Motor neuron (in vitro differentiated cells): ENCODE data around the gene KRT2. TPM values are rescaled to one million over a fixed set of nuclear protein-coding genes. Genes with fewer than 3 reads are reported as not detected.

ENCODE experiments used
- ATAC-seq, 8 experiments: fragments of 200-7000 bp; cut with Tn5 transposase; replicated peaks in 6 of 8; 2 replicates each; pipeline ENCODE4 v1.8.0; 2021; ENCODE audit warnings: mild to moderate bottlenecking in 8 of 8, moderate library complexity in 8 of 8
- H3K27ac ChIP-seq, 2 donors: fragments of 250-450 bp; sonication (Bioruptor Pico); 2 replicates each; pipeline ENCODE4 v1.9.0; 2021; ENCODE audit warnings: antibody characterized with exemption in 2 of 2, mild to moderate bottlenecking in 2 of 2, moderate library complexity in 1 of 2
- H3K4me1 ChIP-seq, 2 donors: fragments of 250-450 bp; sonication (Bioruptor Pico); replicated peaks in 1 of 2; 2 replicates each; pipeline ENCODE4 v1.6.1; 2021; ENCODE audit warnings: antibody characterized with exemption in 2 of 2, mild to moderate bottlenecking in 2 of 2, moderate library complexity in 1 of 2
- H3K4me3 ChIP-seq, 5 donors: fragments of 250-450 bp; sonication (Bioruptor Pico); 2 replicates each; pipeline ENCODE4 v1.9.0; 2021; ENCODE audit warnings: antibody characterized with exemption in 5 of 5, mild to moderate bottlenecking in 5 of 5, moderate library complexity in 4 of 5
- WGBS, 10 experiments: fragments of 450-650 bp; shearing (Covaris generic); methylation state at CpG; one replicate each; pipeline ENCODE4 v1.0.0; 2022; 5-methylcytosine and 5-hydroxymethylcytosine counted together
- in situ Hi-C, 9 experiments: fragments of 400-800 bp; cut with MboI; loops; one replicate each; pipeline ENCODE4 v1.15.0; 2021; ENCODE audit warnings: low sequenced_read_pairs in 9 of 9, low pct_unique_long_range_greater_than_20kb in 2 of 9; ENCODE audit not compliant: unreplicated experiment in 9 of 9
- total RNA-seq, 8 experiments: library from RNA; unstranded; fragments of 300-600 nt; gene quantifications; 2 replicates each; pipeline versions ENCODE4 v1.2.3 to v1.2.4, GENCODE V29; 2022

KRT2 gene
- total RNA-seq, 8 experiments from 2014 or later, result 0.08 to 0.62 (median 0.35) TPM; not detected in 4

DNA sequence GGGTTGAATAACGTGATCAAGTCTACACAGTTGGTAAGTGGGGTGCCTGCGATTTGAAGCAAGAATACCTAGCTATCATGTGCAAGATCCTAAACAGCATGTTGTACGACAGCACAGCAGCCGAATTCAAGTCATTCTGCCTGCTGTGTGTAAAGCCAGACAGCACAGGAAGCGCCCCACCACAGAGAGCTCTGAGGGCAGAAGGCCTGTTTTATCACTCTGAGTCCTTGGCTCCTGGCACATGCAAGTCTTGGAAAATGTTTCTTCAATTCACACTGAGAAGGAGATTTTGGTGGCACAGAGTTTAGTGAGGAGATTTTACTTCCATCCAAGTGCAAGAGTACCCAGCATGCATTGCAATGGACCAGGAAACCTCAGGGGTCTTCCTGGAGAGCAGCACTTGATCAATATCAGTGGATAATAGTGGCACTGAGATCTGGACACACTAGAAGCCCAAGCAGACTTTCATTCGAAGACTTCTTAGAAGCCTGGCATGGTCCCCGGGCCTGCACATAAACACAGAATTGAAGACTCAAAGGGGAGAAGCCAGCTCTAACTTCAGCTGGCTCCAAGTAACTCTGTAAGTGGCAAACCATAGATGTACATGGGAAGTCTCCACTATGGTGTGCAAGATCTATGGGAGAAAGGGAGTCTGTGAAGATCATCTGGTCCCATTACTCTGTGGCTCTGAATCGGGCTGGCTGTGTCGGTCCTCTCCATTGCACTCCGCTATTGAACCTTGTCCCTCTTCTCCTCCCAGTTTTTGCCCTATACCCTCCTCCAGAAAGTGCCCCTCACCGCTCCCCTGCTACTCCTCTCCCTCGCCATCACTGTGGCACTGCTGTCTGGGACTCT, 29.7 kb upstream of the KRT2 start:
- Histone ChIP-seq H3K27ac (no peak overlapping the region), H3K4me3 (no peak overlapping the region), H3K4me1 (no peaks in the 10 kb centered on the region)
- ATAC-seq, result no peak
- 0 to 90% (median 54%) methylated on average over 2 to 8 of the region's 12 CpGs for WGBS, 10 experiments
- in situ Hi-C loops, result no loop called here

DNA sequence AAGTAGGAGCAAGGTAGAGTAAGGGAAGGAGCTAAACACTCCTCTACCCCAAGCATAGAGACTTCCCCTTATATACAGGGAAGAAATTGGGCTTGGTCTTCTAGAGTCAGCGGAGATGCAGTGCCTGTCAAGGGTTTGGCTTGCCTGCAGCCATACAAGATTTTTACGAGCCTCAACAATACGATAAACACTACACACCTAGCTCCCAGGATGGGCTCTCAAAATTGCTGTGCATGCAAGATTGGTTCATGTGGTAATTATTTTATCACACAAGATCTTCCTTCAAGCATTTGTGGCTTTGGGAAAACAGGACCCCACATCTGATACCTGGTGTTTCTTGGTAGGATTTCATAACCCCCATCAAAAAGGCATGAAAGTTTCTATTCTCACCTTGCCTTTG, 28.4 kb upstream of the KRT2 start, which contains the start of gene KRT1:
Gene KRT1 (minus strand): TSS at position 45 of the 400 bp plus-strand sequence. CDS start 59 bp downstream, outside the sequence.
- H3K4me3 ChIP-seq, result no peak within 1 kb of the TSS
- no peaks in the 10 kb centered on the region for H3K4me1 ChIP-seq
- no peak for ATAC-seq
- 78 to 100% (median 83%) methylated on average over 3 of the region's 3 CpGs; no CpG with 5 or more reads in 7 of the 10 experiments for WGBS, 10 experiments
- in situ Hi-C loops, result no loop called here
- no peak within 1 kb of the TSS for H3K27ac ChIP-seq

DNA sequence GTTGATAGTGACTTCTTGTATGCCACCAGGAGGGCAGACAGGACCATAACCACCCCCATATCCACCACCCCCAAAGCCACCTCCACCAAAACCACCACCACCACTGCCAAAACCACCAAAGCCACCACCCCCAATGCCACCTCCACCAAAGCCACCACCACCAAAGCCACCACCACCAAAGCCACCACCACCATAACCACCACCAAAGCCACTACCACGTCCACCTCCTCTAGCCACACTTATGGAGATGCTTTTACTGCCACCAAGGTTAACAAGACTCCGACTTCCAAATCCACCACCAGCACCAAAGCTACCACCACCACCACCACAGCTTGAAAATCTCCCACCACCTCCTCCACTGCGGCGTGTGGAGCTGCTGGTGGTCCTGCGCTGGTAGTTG, 27.9 kb upstream of the KRT2 start:
- no peaks in the 10 kb centered on the region for H3K4me1 ChIP-seq
- WGBS, 10 experiments, result 40 to 100% methylated on average over 1 of the region's 5 CpGs; no CpG with 5 or more reads in 8 of the 10 experiments
- no peak overlapping the region for H3K4me3 ChIP-seq
- no peak overlapping the region for H3K27ac ChIP-seq
- ATAC-seq, result no peak
- in situ Hi-C loops, result no loop called here

DNA sequence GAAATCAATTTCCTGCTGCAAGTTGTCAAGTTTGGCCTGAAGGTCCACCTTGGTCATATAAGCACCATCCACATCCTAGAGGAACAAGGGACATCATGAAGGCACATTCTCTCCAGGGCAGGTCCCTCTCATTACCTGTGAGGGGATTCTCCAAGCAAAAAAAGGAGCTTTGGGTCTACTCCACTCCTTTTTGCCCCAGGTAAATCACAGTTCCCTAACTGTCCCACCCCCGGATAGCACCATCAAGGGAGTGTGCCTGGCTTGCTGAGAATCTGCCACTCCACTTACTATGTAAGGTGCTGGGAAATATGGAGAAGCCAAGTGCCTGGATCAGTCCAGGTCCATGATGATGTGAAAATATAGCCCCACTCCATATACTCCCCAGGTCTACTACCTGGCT, 25.7 kb upstream of the KRT2 start:
- ATAC-seq, result no peak
- no peak overlapping the region for H3K4me3 ChIP-seq
- H3K4me1 ChIP-seq, result no peaks in the 10 kb centered on the region
- H3K27ac ChIP-seq, result no peak overlapping the region
- in situ Hi-C loops, result no loop called here
- 0 to 80% (median 40%) methylated on average over 1 of the region's 1 CpG; no CpG with 5 or more reads in 5 of the 10 experiments for WGBS, 10 experiments

DNA sequence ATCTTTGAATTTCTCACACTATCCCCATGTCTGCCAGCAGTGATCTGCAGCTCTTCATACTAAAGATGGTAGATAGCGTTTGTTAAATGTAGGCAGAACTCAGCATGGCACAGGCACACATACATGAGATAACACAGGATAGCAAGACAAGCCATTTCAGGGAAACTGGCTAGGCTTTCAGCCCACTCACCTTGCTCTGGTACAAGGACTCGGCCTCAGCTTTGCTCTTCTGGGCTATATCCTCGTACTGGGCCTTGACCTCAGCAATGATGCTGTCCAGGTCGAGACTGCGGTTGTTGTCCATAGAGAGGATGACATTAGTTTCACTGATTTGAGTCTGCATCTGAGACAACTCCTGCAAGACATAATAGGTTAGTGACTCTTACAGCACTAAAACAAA, 25.1 kb upstream of the KRT2 start:
- H3K4me3 ChIP-seq, result no peak overlapping the region
- in situ Hi-C loops, result no loop called here
- 0 to 100% (median 67%) methylated on average over 1 to 5 of the region's 5 CpGs; no CpG with 5 or more reads in 1 of the 10 experiments for WGBS, 10 experiments
- H3K27ac ChIP-seq, result no peak overlapping the region
- no peaks in the 10 kb centered on the region for H3K4me1 ChIP-seq
- ATAC-seq, result no peak

DNA sequence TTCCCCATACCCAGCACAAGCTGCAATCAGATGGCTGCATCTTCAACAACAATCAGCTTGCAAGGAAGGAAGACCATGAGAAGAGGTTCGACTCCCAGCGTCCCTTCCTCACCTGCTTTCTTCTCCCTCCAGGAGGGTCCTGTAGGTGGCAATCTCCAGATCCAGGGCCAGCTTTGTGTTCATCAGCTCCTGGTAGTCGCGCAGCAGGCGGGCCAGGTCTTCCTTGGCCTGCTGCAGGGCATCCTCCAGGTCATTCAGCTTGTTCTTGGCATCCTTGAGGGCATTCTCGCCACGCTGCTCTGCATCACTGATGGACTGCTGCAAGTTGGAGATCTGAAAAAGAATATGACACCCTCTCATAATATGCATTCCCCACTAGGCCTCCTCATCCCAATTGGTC, 24.2 kb upstream of the KRT2 start:
- in situ Hi-C loops, result no loop called here
- Histone ChIP-seq H3K4me1 (no peaks in the 10 kb centered on the region), H3K4me3 (no peak overlapping the region), H3K27ac (no peak overlapping the region)
- no peak for ATAC-seq
- 8 to 100% (median 61%) methylated on average over 2 to 6 of the region's 7 CpGs; no CpG with 5 or more reads in 2 of the 10 experiments for WGBS, 10 experiments

DNA sequence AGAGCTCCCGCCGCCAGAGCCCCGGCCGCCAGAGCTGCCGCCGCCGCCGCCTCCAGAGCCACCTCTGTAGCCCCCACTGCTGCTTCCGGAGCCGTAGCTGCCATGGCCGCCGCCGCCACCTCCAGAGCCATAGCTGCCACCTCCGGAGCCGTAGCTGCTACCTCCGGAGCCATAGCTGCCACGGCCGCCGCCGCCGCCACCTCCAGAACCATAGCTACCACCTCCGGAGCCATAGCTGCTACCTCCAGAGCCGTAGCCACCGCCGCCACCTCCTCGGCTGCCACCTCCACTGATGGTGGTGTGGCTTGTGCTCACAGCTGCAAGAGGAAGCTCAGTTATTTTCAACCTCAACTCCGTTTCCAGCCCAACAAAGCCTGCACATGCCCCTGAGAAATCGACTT, 23.3 kb upstream of the KRT2 start:
- Histone ChIP-seq H3K4me3 (no peak overlapping the region), H3K27ac (no peak overlapping the region), H3K4me1 (no peaks in the 10 kb centered on the region)
- no peak for ATAC-seq
- in situ Hi-C loops, result no loop called here
- WGBS, 10 experiments, result 79 to 100% (median 84%) methylated on average over 2 to 15 of the region's 28 CpGs; no CpG with 5 or more reads in 6 of the 10 experiments

DNA sequence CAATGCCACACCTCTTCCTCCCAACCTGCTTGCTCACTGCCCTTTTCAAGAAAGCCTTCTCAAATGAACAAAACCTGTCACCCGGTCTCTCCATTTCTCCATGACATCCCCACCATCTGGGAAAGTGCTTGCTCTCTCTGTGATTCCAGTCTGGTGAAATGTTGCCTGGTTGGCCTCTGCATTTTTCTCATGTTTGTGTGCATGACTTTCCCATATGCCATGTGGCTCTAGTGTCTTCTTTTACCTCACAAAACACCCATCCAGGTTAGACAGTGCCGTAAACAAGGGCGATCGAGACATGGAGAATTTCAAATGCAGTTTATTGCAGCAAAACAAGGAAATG, 22.4 kb upstream of the KRT2 start:
- in situ Hi-C loops, result loop anchor here in 1 of 9 experiments (25.0 kb wide), 1 partner anchor 188 kb away; no protein-coding TSS in a partner anchor
- ATAC-seq, result no peak
- no peak overlapping the region for H3K4me3 ChIP-seq
- H3K4me1 ChIP-seq, result no peaks in the 10 kb centered on the region
- WGBS, 10 experiments, result 0 to 100% (median 81%) methylated on average over 1 to 4 of the region's 4 CpGs; no CpG with 5 or more reads in 4 of the 10 experiments
- H3K27ac ChIP-seq, result no peak overlapping the region

DNA sequence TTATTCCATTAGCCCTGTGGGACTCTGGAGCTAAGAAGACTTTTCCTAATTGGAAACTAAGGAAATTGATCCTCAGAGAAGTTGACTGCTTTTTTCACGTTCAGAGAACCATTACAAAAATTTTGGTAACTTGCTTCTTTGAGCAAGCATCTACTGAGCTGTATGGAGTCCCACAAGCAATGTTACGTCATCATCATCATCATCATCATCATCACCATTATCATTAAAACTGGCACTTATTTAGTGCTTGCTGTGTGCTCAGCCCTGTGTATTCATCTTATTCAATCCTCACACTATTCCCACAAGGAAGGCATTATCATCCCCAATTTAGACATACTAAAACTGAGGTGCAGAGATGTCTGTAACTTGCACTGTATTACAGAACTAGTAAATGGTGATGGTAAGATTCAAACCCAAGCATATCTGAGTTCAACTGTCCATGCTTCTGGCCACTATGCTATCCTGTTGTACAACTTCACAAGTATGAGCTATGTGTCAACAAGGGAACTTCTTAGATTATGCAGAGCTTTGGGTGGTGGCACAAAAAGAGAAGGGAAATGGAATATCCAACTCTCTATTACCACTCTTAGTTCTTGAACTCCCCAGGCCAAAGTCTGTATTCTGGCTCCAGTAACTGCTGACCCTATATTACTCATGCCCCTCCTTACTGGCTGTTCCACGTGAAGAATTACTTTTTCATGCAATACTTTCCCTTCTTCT, 21.9 kb upstream of the KRT2 start:
- ATAC-seq, result peak in 2 of 8 experiments; percentile 82 to 84
- in situ Hi-C loops, result loop anchor here in 1 of 9 experiments (25.0 kb wide), 1 partner anchor 188 kb away; no protein-coding TSS in a partner anchor
- WGBS, 10 experiments, result 0 to 85% (median 54%) methylated on average over 1 to 3 of the region's 3 CpGs; no CpG with 5 or more reads in 1 of the 10 experiments
- Histone ChIP-seq H3K4me1 (no peaks in the 10 kb centered on the region), H3K27ac (no peak overlapping the region), H3K4me3 (no peak overlapping the region)

DNA sequence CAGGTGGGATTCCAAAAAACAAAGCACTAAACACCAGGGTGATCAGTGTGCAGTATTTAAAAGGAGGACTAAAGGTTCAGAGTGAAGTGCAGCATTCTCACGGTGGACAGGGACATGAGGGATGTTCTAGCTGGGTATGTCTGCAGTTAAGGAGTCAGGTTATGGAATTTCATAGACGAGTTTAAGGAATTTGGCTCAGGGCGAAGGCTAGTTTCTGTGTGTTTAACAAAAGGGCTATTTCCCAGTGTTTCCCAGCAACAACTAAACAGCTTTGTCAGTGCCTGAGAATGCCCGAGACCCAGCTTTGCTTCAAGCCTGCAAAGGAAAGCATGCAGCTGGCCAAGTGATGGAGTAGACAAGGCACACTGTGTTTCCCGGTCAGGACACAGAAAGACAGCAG, 21.2 kb upstream of the KRT2 start:
- in situ Hi-C loops, result loop anchor here in 1 of 9 experiments (25.0 kb wide), 1 partner anchor 189 kb away; no protein-coding TSS in a partner anchor
- H3K4me1 ChIP-seq, result no peaks in the 10 kb centered on the region
- ATAC-seq, result peak in 2 of 8 experiments; percentile 40 to 96
- 20 to 60% (median 43%) methylated on average over 1 to 5 of the region's 5 CpGs; no CpG with 5 or more reads in 1 of the 10 experiments for WGBS, 10 experiments
- no peak overlapping the region for H3K4me3 ChIP-seq
- H3K27ac ChIP-seq, result no peak overlapping the region

DNA sequence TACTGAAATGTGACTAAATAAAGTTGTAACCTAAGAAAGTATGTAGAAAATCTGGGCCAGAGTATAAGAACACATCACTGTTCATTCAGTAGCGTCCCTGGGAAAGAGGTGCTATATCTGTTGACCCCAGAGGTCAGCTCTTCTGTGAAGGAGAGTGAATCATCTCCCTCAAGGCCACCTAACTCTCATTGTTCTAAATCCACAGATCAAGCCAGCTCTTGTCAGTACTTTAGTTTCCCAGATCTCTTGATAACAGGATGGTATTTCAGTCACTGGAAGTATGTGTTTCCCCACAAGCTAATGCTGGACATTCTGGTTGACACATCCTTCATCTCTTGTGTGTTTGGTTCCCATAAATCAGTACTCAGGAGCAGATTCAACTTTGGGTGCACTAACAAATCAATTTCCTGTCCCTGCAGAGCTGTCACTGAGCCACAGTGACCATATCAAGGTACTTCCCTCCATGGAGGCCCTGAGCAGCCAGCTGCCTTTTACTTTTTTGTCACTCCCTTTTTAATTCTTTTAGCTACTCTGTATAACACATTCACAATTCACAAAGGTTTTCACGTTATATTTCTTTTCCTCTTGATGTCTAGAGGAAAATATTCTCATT, 20.4 kb upstream of the KRT2 start:
- no peaks in the 10 kb centered on the region for H3K4me1 ChIP-seq
- 11 to 57% (median 32%) methylated on average over 1 to 2 of the region's 2 CpGs; no CpG with 5 or more reads in 3 of the 10 experiments for WGBS, 10 experiments
- H3K4me3 ChIP-seq, result no peak overlapping the region
- in situ Hi-C loops, result loop anchor here in 1 of 9 experiments (25.0 kb wide), 1 partner anchor 190 kb away; no protein-coding TSS in a partner anchor
- H3K27ac ChIP-seq, result no peak overlapping the region
- no peak for ATAC-seq

DNA sequence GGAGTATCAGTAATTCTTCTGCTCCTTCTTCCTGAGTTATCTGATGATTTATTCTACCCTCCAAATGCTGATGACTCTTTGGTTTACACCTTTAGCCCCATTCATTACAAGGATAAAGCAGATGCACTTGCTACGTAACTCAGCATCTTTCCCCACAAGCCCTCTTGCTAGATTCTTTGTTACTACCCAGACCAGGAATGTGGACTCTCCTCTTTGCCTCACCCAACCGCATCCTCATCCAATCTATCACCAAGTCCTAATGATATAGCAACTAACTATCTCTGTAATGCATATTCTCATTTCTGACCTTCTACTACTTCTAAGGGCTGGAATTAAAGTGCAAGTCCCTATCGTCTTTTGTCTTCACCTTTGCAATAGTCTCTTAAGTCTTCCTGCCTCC, 18.9 kb upstream of the KRT2 start:
- in situ Hi-C loops, result loop anchor here in 1 of 9 experiments (25.0 kb wide), 1 partner anchor 191 kb away; no protein-coding TSS in a partner anchor
- 20 to 100% (median 73%) methylated on average over 1 to 3 of the region's 3 CpGs for WGBS, 10 experiments
- ATAC-seq, result no peak
- Histone ChIP-seq H3K4me1 (no peaks in the 10 kb centered on the region), H3K4me3 (no peak overlapping the region), H3K27ac (no peak overlapping the region)
